Upper lobe of left lung (tissue), 6 donors: ENCODE measurements around the gene TOX2. TPM values are rescaled to one million over a fixed set of nuclear protein-coding genes. Genes with fewer than 3 reads are reported as not detected.

ENCODE experiments used
- ATAC-seq, 2 donors: fragments of 200-7000 bp; cut with Tn5 transposase; one replicate each; pipeline ENCODE4 v1.9.1; 2022; ENCODE audit warnings: mild to moderate bottlenecking in 2 of 2, moderate library complexity in 2 of 2; ENCODE audit not compliant: low FRiP score in 2 of 2
- DNase-seq, 2 donors: peaks; one replicate each; pipeline ENCODE4 v3.0.0-alpha.2; 2019 to 2020
- H3K27ac ChIP-seq, 4 donors: fragments of 200-600 bp; sonication (generic); one replicate each; pipeline ENCODE4 v1.5.1; 2016 to 2019
- H3K27me3 ChIP-seq, 4 donors: fragments of 200-600 bp; sonication (generic); one replicate each; pipeline ENCODE4 v1.5.1; 2017 to 2019
- H3K36me3 ChIP-seq, 4 donors: fragments of 200-600 bp; sonication (generic); one replicate each; pipeline ENCODE4 v1.5.1; 2016 to 2019
- H3K4me1 ChIP-seq, 4 donors: fragments of 200-600 bp; sonication (generic); one replicate each; pipeline ENCODE4 v1.5.1; 2018 to 2019
- H3K4me3 ChIP-seq, 4 donors: fragments of 200-600 bp; sonication (generic); one replicate each; pipeline ENCODE4 v1.5.1; 2017 to 2019; ENCODE audit warnings: mild to moderate bottlenecking in 2 of 4, moderate library complexity in 1 of 4
- H3K9me3 ChIP-seq, 4 donors: fragments of 200-600 bp; sonication (generic); one replicate each; pipeline ENCODE4 v1.5.1; 2018 to 2019
- EP300 ChIP-seq, 4 donors: sonication (generic); formaldehyde crosslinking; IDR thresholded peaks; one replicate each; pipeline ENCODE4 v1.5.1; 2017; ENCODE audit warnings: antibody characterized with exemption in 4 of 4, control low read depth in 2 of 4
- POLR2A ChIP-seq, 4 donors: fragments of 450-650 bp; IDR thresholded peaks; one replicate each; pipeline ENCODE4 v1.5.1; 2016 to 2017; ENCODE audit warnings: antibody characterized with exemption in 4 of 4, mild to moderate bottlenecking in 2 of 4
- POLR2AphosphoS5 ChIP-seq, 2 donors: sonication (generic); formaldehyde crosslinking; IDR thresholded peaks; one replicate each; pipeline ENCODE4 v1.5.1; 2017; ENCODE audit warnings: antibody characterized with exemption in 2 of 2
- WGBS, 2 donors: methylation state at CpG; one replicate each; pipeline ENCODE4 v1.1.5; 2017 to 2018; 5-methylcytosine and 5-hydroxymethylcytosine counted together
- total RNA-seq, 6 donors: library from RNA; depleted of rRNA in 4 of 6; stranded (reverse); fragments of >200 nt in 4 of 6; gene quantifications; one replicate each; pipeline versions ENCODE4 v1.1.0 to v1.2.1, GENCODE V29; 2016 to 2021
- TF ChIP-seq, protein P1 (sequence below), 6 experiments: fragments of 450-650 bp in 4 of 6; fragments of 200-600 bp in 2 of 6; sonication (generic) in 2 of 6; IDR thresholded peaks; one replicate each; pipeline ENCODE4 v1.5.1; 2016 to 2019; ENCODE audit warnings: antibody characterized with exemption in 6 of 6
- donor health status: DM: no; HTN: no; CAD: no; lungs with moderate emphysema.
- donor health status: DM: no; HTN: yes; CAD: no; lungs with severe emphysema.

The TOX2 gene
- total RNA-seq, 6 donors from 2014 or later: 7.2 to 29.3 (median 23.7) TPM

- Histone ChIP-seq H3K9me3 (no peaks in the 10 kb centered on the region), H3K27me3 (no peaks in the 10 kb centered on the region), H3K4me3 (no peak overlapping the region), H3K36me3 (peaks cover 0 to 5% (median 0%) of the 10 kb centered on the region in 4 donors), H3K27ac (no peak overlapping the region), H3K4me1 (peaks cover 0 to 8% (median 2%) of the 10 kb centered on the region in 4 donors)
- WGBS, 2 donors: 56 to 72% methylated on average over 9 of the region's 9 CpGs
- ATAC-seq (no peak), DNase-seq (no peak)
- TF ChIP-seq POLR2AphosphoS5 (IDR thresholded peaks at IDR 0.05): no peak
- TF ChIP-seq EP300 (IDR thresholded peaks at IDR 0.05): no peak
- no peak for TF ChIP-seq POLR2A (IDR thresholded peaks at IDR 0.05)
- TF ChIP-seq, protein P1, sequence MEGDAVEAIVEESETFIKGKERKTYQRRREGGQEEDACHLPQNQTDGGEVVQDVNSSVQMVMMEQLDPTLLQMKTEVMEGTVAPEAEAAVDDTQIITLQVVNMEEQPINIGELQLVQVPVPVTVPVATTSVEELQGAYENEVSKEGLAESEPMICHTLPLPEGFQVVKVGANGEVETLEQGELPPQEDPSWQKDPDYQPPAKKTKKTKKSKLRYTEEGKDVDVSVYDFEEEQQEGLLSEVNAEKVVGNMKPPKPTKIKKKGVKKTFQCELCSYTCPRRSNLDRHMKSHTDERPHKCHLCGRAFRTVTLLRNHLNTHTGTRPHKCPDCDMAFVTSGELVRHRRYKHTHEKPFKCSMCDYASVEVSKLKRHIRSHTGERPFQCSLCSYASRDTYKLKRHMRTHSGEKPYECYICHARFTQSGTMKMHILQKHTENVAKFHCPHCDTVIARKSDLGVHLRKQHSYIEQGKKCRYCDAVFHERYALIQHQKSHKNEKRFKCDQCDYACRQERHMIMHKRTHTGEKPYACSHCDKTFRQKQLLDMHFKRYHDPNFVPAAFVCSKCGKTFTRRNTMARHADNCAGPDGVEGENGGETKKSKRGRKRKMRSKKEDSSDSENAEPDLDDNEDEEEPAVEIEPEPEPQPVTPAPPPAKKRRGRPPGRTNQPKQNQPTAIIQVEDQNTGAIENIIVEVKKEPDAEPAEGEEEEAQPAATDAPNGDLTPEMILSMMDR (IDR thresholded peaks at IDR 0.05): no peak
These were observed 95.6 kb downstream of the TOX2 start for GRCh38 chr20:44010162-44010704.

DNA sequence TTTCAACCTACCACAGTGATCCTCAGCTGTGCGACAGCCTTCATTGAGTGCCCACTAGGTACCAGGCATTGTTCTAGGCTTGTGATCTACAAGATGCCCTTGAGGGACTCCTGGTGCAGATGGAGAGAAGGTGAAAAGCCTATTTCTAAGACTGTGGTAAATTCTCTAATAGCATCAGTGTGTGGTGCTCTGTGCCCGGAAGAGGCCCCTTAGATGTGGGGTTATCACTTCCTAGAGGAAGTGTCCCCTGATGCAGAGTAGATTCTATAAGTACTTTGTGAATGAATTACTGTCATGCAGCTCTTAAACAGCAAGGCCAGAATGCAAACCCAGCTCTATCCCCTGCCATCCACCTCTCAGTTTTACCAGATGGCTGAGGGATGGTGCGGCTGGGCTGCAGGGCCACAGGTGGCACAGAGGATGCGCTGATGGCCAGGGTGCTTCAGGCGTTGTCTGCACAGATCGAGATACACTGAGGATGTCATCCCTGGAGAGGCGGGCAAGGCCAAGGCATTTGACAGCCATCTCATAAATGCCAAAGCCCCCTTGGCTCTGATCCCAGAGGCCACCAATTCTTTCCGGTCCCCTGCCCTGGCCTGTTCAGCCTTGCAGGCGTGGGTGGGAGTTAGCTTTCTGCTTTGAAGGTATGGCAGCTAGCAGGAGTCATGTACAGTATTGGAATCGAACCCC, 96.7 kb downstream of the TOX2 start:
- Histone ChIP-seq H3K27me3 (no peaks in the 10 kb centered on the region), H3K36me3 (peaks cover 0 to 4% (median 0%) of the 10 kb centered on the region in 4 donors), H3K27ac (no peak overlapping the region), H3K4me3 (no peak overlapping the region), H3K9me3 (no peaks in the 10 kb centered on the region), H3K4me1 (peaks cover 0 to 9% (median 2%) of the 10 kb centered on the region in 4 donors)
- DNase-seq (no peak), ATAC-seq (no peak)
- no peak for TF ChIP-seq EP300 (IDR thresholded peaks at IDR 0.05)
- TF ChIP-seq, protein P1 (IDR thresholded peaks at IDR 0.05): no peak
- no peak for TF ChIP-seq POLR2A (IDR thresholded peaks at IDR 0.05)
- no peak for TF ChIP-seq POLR2AphosphoS5 (IDR thresholded peaks at IDR 0.05)
- 84 to 85% methylated on average over 7 to 10 of the region's 10 CpGs for WGBS, 2 donors

DNA sequence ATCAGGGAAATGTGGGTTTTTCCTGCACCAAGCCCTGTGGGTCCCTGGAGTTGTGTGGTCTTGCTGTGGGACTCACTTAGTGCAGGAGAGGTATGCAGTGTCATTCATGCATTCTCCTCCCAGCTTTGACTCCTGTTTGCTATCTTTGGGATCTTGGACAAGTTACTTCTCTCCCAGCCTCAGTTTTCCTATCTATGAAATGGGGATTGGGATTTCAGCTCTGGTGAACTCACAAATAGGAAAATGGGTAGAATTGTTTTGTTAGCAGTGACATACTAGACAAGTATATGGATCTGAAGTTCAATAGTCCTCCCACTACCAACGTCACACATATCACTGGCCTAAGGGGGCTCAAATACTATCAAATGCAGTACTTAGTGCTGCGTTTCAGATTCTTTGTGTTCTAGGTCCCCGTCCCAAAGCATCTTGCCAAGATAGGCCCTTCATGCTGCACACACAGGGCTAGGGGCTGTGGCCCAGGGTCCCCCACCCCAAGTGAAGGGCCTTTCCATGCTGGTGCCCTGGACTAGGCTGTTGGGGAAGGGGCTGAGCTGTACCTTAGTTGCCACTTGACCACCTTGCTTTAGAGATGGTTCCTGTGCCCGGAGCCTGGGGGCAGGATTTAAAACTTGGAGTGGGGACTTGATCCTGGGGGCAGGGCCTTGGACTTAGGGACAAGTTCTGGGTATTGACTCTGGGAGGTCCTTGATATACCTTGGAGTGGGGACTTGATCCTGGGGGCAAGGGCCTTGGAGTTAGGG, 98.0 kb downstream of the TOX2 start:
- no peaks in the 10 kb centered on the region for H3K27me3 ChIP-seq
- no peak overlapping the region for H3K27ac ChIP-seq
- ATAC-seq: no peak
- no peaks in the 10 kb centered on the region for H3K36me3 ChIP-seq
- TF ChIP-seq POLR2A (IDR thresholded peaks at IDR 0.05) (no peak), EP300 (IDR thresholded peaks at IDR 0.05) (no peak), POLR2AphosphoS5 (IDR thresholded peaks at IDR 0.05) (no peak)
- TF ChIP-seq, protein P1 (IDR thresholded peaks at IDR 0.05): no peak
- no peak for DNase-seq
- no peaks in the 10 kb centered on the region for H3K9me3 ChIP-seq
- 89 to 100% methylated on average over 3 to 4 of the region's 4 CpGs for WGBS, 2 donors
- H3K4me1 ChIP-seq: peaks cover 0 to 11% (median 2%) of the 10 kb centered on the region in 4 donors
- no peak overlapping the region for H3K4me3 ChIP-seq

GRCh38 chr20:44014807-44015732, 100.4 kb downstream of the TOX2 start:
- Histone ChIP-seq H3K9me3 (no peaks in the 10 kb centered on the region), H3K4me3 (no peak overlapping the region), H3K27ac (peak overlapping the region in 2 of 4 donors; percentile 9 to 13), H3K36me3 (no peaks in the 10 kb centered on the region), H3K27me3 (no peaks in the 10 kb centered on the region), H3K4me1 (peaks cover 21 to 34% (median 22%) of the 10 kb centered on the region in 4 donors)
- ATAC-seq (no peak), DNase-seq (no peak)
- no peak for TF ChIP-seq POLR2A (IDR thresholded peaks at IDR 0.05)
- TF ChIP-seq POLR2AphosphoS5 (IDR thresholded peaks at IDR 0.05): no peak
- TF ChIP-seq, protein P1 (IDR thresholded peaks at IDR 0.05): no peak
- no peak for TF ChIP-seq EP300 (IDR thresholded peaks at IDR 0.05)
- WGBS, 2 donors: 41 to 49% methylated on average over 17 of the region's 17 CpGs
